GM19463 (cell line): ENCODE measurements around the gene SIDT1.

ENCODE experiments used
- ATAC-seq: cut with Tn5 transposase; IDR thresholded peaks from one replicate; pipeline ENCODE4 v1.9.1; 2021; ENCODE audit warnings: mild to moderate bottlenecking, moderate library complexity; ENCODE audit not compliant: unreplicated experiment

SIDT1 gene

GRCh38 chr3:113677737-113678136 lies 145.4 kb downstream of the SIDT1 start:
- ATAC-seq, result no peak

- no peak for ATAC-seq
These were observed 146.4 kb downstream of the SIDT1 start for GRCh38 chr3:113678773-113679172.
